Subcutaneous abdominal adipose tissue (tissue), 5 donors: ENCODE data around the gene OCA2.

Source experiments
- H3K27ac ChIP-seq: one replicate; pipeline ENCODE4 v1.7.0; 2013; ENCODE audit warnings: low read depth, mild to moderate bottlenecking, inconsistent platforms, low read length, moderate library complexity
- H3K27me3 ChIP-seq, 5 donors: one replicate each; pipeline ENCODE4 v1.7.0; 2013; ENCODE audit warnings: low read length in 5 of 5, inconsistent platforms in 1 of 5; ENCODE audit not compliant: control insufficient read depth in 5 of 5, insufficient read depth in 4 of 5
- H3K36me3 ChIP-seq, 5 donors: one replicate each; pipeline ENCODE4 v1.7.0; 2013; ENCODE audit warnings: low read length in 5 of 5; ENCODE audit not compliant: control insufficient read depth in 5 of 5, insufficient read depth in 5 of 5
- H3K4me1 ChIP-seq, 5 donors: one replicate each; pipeline ENCODE4 v1.7.0; 2013; ENCODE audit warnings: low read length in 5 of 5, mild to moderate bottlenecking in 3 of 5, moderate library complexity in 1 of 5; ENCODE audit not compliant: control insufficient read depth in 5 of 5, insufficient read depth in 5 of 5
- H3K4me3 ChIP-seq, 5 donors: one replicate each; pipeline ENCODE4 v1.7.0; 2013; ENCODE audit warnings: low read length in 5 of 5, low read depth in 1 of 5
- H3K9ac ChIP-seq, 5 donors: one replicate each; pipeline ENCODE4 v1.7.0; 2013; ENCODE audit warnings: low read length in 5 of 5, mild to moderate bottlenecking in 4 of 5, moderate library complexity in 3 of 5
- H3K9me3 ChIP-seq, 5 donors: one replicate each; pipeline ENCODE4 v1.7.0; 2013; ENCODE audit warnings: low read length in 5 of 5; ENCODE audit not compliant: control insufficient read depth in 5 of 5
- donor health status: healthy.
- donor health status: healthy.
- donor health status: healthy.
- donor health status: healthy.
- donor health status: healthy.

OCA2 gene

DNA sequence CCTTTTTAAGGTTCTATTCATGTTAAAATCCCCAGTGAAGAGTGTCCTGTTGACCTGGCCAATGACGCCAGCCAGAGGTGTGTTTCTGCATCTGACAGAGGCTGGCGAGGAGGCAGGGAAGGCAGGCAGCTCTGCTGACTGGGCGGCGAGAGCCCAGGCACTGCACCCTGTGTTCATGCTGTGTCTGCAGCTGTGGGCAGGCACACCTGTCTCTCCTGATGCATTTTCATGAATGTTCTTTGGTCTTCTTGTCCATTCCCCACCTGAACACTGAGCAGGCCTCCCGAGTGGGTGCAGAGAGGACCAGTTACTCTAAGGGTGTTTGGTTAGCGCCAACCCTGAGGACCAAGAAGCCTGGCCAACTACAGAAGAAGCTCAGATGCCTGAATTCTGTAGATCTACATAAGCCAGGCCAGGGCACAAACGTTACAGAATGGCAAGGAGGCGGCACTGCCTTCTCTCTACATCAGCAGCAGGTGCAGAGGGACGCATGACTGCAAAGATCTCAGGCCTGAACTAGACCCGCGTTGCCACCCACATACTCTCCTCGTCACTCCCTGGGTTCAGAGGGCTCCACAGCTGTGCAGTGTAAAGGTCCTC, 233.7 kb downstream of the OCA2 start:
- Histone ChIP-seq H3K36me3 (no peaks in the 10 kb centered on the region), H3K9me3 (peaks cover 0 to 11% (median 3%) of the 10 kb centered on the region in 5 donors), H3K9ac (no peak overlapping the region), H3K4me3 (no peak overlapping the region), H3K4me1 (no peaks in the 10 kb centered on the region), H3K27me3 (peaks cover 0 to 4% (median 0%) of the 10 kb centered on the region in 5 donors), H3K27ac (no peak overlapping the region)

DNA sequence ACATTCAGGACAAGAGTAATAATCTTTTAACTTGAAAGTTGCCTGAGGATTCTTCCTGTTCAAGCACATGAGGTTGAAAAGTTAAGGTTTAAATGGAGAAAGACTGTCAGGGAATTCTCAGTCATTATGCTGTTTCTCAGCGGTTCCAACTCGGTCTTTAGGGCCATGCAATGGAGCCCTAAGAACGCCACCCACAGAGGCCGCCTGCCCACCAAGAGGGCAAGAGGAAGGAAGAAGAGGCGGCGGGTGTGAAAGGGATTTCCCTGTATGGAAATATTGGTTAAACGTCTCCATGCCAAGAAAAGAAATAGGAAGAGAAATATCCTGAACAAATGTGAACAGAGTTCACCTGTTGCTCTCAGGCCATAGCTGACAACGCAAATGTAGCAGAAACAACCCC, 234.4 kb downstream of the OCA2 start:
- Histone ChIP-seq H3K9ac (no peak overlapping the region), H3K4me1 (no peaks in the 10 kb centered on the region), H3K4me3 (no peak overlapping the region)

GRCh38 chr15:27864086-27864485, 235.0 kb downstream of the OCA2 start:
- peaks cover 0 to 9% (median 3%) of the 10 kb centered on the region in 5 donors for H3K9me3 ChIP-seq
- H3K27ac ChIP-seq: no peak overlapping the region
- H3K9ac ChIP-seq: no peak overlapping the region
- H3K27me3 ChIP-seq: peaks cover 0 to 4% (median 0%) of the 10 kb centered on the region in 5 donors
- no peak overlapping the region for H3K4me3 ChIP-seq
- H3K36me3 ChIP-seq: no peaks in the 10 kb centered on the region
- no peaks in the 10 kb centered on the region for H3K4me1 ChIP-seq

More for the DNA sequence above, 234.4 kb downstream of the OCA2 start:
- no peak overlapping the region for H3K27ac ChIP-seq
- H3K9me3 ChIP-seq: peaks cover 0 to 11% (median 3%) of the 10 kb centered on the region in 5 donors
- no peaks in the 10 kb centered on the region for H3K36me3 ChIP-seq
- H3K27me3 ChIP-seq: peaks cover 0 to 4% (median 0%) of the 10 kb centered on the region in 5 donors

DNA sequence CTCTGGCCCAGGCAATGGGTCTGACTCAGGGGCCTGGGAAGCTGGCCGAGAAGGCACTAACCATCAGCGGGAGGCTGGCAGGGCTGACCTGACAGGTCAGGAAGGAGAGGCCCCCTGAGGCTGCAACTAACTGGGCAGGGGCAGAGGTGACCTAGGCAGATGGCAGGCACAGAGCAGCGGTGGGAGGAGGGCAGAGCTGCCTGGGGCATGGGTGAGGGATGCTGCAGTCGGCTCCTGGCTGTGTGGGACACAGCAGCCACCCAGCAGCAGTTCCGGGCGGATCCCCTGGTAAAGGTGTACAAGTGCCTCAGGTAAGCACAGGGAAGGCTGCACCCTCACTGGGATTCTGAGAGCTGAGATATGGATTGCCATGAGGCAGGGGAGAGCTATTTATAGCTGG, 236.1 kb downstream of the OCA2 start:
- Histone ChIP-seq H3K9ac (no peak overlapping the region), H3K4me3 (no peak overlapping the region), H3K4me1 (no peaks in the 10 kb centered on the region), H3K27ac (no peak overlapping the region), H3K27me3 (peaks cover 0 to 4% (median 0%) of the 10 kb centered on the region in 5 donors), H3K9me3 (peaks cover 0 to 9% (median 3%) of the 10 kb centered on the region in 5 donors), H3K36me3 (no peaks in the 10 kb centered on the region)

- H3K36me3 ChIP-seq: no peaks in the 10 kb centered on the region
- H3K27me3 ChIP-seq: peaks cover 0 to 4% (median 0%) of the 10 kb centered on the region in 5 donors
- no peak overlapping the region for H3K9ac ChIP-seq
- no peak overlapping the region for H3K4me3 ChIP-seq
- peaks cover 0 to 13% (median 3%) of the 10 kb centered on the region in 5 donors for H3K9me3 ChIP-seq
- H3K4me1 ChIP-seq: no peaks in the 10 kb centered on the region
- H3K27ac ChIP-seq: no peak overlapping the region
Measured at GRCh38 chr15:27861171-27861570, 237.9 kb downstream of the OCA2 start.

GRCh38 chr15:27855137-27855536, 244.0 kb downstream of the OCA2 start:
- Histone ChIP-seq H3K4me1 (no peaks in the 10 kb centered on the region), H3K9me3 (peaks cover 0 to 28% (median 12%) of the 10 kb centered on the region in 5 donors), H3K4me3 (no peak overlapping the region), H3K27ac (no peak overlapping the region), H3K27me3 (no peaks in the 10 kb centered on the region), H3K36me3 (no peaks in the 10 kb centered on the region), H3K9ac (no peak overlapping the region)

DNA sequence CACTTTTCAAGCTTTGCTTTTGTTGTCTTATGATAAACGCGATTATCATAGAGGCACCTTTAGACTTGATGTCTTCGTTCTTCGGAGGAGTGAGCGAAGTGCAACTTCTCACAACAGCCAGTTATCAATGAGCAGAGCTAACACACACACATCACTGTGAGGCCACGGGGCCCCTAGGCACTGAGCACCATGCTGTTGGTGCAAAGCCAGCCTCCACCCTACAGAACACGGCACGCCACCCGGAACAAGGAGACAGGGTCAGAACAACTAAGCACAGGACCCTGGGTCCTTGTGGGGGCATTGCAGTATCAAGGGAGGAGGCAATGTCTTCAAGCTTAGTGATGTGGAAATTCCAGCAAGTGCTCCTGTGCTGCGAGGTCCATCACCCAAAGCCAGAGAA, 244.5 kb downstream of the OCA2 start:
- Histone ChIP-seq H3K27ac (no peak overlapping the region), H3K4me3 (no peak overlapping the region), H3K4me1 (no peaks in the 10 kb centered on the region), H3K9me3 (peaks cover 0 to 28% (median 14%) of the 10 kb centered on the region in 5 donors), H3K27me3 (no peaks in the 10 kb centered on the region), H3K9ac (no peak overlapping the region), H3K36me3 (no peaks in the 10 kb centered on the region)

DNA sequence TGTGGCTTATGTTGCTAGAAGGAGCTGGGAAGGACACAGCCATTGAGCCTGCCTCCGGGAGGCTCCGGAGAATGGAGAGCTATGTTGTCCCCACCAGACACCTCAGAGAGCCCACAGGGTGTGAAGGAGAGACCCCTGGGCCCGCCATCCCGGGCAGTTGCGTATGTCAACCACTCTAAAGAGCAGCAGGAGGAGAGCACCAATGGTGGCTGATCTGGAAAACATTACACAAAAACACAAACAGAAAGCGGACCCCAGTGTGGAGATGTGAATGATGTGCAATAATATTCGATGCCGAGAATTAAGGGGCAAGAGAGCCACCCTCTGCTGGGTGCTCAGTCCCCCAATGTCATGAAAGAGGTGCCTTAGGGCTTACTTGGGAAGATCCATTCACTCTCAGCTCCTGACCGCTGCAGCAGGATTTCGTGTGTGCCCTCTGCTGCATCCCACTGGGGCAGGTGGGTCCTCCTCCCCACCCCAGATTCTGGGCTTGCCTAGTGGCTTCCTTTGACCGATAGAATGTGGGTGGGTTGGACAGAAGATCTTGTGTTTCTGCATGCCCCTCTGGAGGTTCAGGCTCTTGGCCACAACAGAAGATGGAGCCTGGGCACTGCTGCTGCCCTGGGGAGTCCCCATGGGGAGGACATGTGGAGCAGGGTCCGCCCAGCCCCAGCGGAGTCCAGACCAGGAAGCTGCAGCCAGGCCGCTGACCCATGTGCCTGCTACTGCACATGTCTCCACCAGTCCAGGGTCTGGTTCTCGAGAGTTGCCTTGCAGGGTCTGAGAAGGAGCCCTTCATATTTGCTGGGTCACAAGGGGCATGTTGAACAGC, 245.3 kb downstream of the OCA2 start:
- H3K9me3 ChIP-seq: peaks cover 0 to 31% (median 17%) of the 10 kb centered on the region in 5 donors
- H3K27me3 ChIP-seq: no peaks in the 10 kb centered on the region
- H3K36me3 ChIP-seq: no peaks in the 10 kb centered on the region
- H3K4me1 ChIP-seq: no peaks in the 10 kb centered on the region
- no peak overlapping the region for H3K4me3 ChIP-seq
- H3K27ac ChIP-seq: no peak overlapping the region
- H3K9ac ChIP-seq: no peak overlapping the region

DNA sequence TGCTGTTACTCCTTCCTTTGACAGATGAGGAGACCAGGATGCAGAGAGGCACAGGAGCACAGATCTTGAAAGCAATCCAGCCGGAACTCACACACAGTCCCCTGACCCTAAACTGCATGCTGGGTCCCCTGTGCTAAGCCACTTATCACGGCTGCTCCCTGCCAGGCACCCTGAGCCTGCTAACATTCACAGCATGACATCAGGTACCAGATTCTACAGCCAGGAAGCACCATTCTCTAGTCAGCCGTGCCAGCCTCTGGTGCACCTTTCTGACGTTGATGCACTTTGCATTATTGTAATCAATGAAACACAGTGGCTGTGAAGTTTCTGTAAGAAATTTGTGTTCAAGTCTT, 247.3 kb downstream of the OCA2 start:
- no peaks in the 10 kb centered on the region for H3K27me3 ChIP-seq
- H3K36me3 ChIP-seq: no peaks in the 10 kb centered on the region

More for the DNA sequence above, 247.3 kb downstream of the OCA2 start:
- no peaks in the 10 kb centered on the region for H3K4me1 ChIP-seq
- H3K27ac ChIP-seq: no peak overlapping the region
- H3K4me3 ChIP-seq: no peak overlapping the region
- peaks cover 0 to 41% (median 27%) of the 10 kb centered on the region in 5 donors for H3K9me3 ChIP-seq
- no peak overlapping the region for H3K9ac ChIP-seq
